HG03159 (cell line): ENCODE measurements around the gene PEX14.

ENCODE experiments used
- ATAC-seq: cut with Tn5 transposase; IDR thresholded peaks from one replicate; pipeline ENCODE4 v1.9.1; 2021; ENCODE audit warnings: mild to moderate bottlenecking, moderate library complexity; ENCODE audit not compliant: unreplicated experiment

The PEX14 gene

DNA sequence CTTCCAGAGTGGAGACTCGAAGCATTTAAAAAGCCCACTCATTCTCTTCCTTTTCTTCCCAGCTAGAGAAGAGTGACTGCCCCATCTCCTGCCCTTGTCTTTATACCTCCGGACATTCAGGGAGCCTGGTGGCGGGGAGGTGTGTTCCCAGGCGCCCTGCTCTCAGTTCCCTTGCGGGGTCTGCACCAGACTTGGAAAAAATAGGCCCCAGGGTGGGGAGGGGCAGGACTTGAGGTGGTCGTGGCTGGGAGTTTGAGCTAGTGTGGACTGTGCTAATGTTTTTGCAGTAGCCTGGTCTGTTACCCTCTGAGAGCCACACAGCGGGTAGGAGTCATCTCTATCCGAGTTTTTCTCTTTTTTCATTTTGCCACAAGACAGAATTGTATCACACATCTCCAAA is 139.1 kb downstream of the PEX14 start:
- ATAC-seq: no peak

DNA sequence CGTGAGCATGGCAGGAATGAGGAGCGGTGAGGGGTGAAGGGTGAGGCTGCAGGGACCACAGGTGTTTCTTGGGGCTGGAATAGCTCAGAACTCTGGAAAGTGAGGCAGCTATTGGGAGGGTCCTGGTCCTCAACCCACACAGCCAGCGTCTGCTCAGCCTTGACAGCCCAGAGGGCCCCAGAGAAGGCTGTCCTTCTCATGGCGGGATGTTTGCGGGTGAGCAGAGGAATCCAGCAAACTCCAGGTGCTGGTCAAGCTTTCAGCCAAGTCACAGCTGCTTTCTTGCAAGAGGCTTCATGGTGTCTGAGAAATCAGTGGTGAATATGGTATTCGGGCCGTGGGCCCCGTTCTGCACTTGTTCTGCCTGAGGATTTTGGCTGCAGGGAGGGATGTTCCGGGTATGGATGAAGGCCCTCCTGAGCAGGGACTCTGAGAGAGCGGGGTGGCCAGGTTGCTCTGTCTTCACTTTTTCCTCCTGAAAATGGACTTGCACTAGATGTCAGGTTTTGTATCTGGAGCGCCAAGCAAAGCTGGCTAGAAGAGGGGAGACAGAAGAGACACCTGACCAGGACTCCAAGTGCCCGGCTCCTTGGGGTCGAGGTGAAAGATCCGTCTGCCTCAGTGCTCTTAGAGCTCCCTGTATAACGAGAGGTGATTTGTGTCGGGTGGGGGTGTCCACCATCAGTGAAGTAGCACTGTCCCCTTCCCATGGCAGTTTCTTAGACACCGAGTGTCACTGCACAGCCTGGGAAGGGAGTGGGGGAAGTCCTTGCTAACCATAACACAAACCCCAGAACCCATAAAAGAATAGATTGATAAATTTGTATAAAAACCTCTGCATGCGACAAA is 139.9 kb downstream of the PEX14 start:
- no peak for ATAC-seq

- no peak for ATAC-seq
Measured at GRCh38 chr1:10615332-10615731, 140.6 kb downstream of the PEX14 start.

DNA sequence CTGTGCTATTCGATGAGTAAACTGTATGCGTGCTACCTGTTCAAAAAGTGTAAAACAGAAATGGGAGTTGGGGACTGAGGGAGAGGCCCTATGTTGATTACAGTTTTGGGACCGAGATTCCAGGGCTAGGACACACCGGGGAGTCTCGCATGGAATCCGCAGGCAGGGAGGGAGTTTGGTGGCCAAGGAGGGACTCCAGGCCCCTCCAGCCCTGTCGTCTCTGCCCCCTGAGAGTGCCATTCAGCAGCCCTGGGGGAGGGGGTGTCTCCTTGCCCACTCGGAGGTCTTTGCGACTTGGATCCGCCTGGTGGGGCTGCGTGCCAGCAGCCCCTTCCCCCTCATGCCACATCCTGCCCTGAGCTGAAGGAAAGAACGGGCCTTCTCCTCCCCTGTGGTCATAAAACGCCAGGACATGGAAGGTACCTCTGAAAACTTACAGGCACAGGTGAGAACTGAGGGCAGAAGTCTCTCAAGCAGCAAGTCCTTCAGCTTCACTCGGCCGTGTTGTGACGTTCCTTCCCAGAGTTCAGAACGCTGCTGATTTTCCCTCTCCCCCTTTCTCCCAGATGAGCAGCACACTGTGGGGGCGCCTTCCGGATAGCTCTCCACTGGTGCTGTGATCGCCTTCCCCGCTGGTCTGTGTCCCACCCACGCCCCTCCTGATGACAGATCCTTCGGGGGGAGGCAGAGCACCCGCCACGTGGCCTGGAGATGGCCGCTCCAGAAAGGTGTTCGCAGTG is 141.4 kb downstream of the PEX14 start:
- ATAC-seq: no peak

GRCh38 chr1:10616696-10617095 is 141.9 kb downstream of the PEX14 start:
- ATAC-seq: no peak

GRCh38 chr1:10617318-10617717 is 142.6 kb downstream of the PEX14 start:
- no peak for ATAC-seq

DNA sequence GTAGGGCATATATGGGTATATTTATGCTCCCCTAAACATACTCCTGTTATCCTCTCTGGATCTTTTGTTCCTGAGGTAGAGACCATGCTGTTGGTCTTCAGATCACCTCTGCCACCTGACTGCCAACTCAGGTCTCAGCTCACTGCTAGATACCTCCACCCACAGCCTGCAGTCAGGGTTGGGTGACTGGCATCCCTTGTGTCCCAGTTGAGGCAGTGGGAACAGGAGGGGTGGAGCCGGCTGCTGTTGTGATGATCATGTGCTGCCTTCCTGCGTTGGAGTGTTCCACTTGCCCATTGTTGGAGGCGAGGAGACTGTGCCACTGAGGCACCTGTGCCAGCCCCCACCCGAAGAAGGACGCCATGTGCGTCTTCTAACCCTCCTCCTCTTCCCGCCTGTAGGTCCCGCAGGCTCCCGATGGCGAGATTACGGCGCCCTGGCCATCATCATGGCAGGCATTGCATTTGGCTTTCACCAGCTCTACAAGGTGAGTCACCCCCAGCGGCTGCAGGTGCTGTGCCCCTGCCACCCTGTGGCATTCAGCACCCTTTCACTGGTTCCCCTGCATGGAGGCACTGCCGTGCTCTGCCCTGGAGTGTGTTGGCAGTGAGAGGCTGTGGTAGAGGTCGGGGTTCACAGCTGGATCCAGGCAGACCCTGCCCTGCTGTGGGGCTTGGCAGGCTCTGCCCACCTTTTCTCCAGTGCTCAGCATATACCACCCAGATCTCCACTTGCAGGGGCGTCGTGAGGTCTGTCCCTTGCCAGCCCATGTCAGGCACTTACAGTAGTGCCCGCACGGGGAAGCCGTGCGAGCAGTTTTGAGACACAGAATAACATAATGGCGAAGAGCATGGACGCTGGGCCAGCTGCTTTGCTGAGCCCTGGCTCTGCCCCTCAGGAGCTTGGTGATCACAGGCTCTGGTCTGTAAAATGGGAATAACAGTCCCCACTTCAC is 143.5 kb downstream of the PEX14 start:
- no peak for ATAC-seq

DNA sequence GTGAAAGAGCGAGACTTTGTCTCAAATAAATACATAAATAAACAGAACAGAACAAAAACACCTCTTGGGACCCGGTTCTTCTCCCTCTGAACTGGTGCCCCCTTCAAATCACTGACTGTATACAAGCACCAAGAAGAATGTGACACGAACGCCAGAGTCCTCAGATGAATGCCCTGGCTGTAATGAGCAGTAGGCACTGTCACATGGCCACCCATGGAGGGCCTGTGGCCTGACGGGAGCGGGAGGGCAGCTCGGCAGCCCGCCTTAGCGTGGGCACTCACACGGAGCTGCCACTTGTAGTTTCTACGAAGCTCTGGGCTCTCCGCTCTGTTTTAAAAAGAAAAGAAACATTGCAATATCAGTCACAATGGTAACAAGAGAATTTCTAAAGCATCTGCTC is 146.0 kb downstream of the PEX14 start:
- no peak for ATAC-seq

DNA sequence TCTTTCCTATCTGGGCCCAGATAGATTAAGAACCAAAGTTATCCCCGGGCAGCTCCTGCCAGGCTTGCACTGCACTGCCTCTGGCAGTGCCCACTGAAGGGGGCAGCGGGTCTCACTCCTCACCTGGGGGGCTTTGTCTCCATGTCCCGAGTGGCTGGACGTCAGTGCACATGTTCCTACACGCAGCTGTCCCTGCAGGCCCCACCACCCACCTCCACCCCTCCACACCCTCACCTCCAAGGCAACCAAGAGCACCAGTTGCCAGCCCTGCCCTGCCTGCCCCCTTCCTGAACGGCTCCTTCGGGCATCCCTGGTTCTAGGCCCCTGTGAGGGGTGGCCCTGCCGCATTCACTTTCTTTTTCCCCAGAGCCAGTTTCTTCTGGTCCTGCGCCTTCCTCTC is 147.2 kb downstream of the PEX14 start:
- ATAC-seq: no peak

GRCh38 chr1:10622910-10623685 is 148.3 kb downstream of the PEX14 start:
- ATAC-seq: no peak

- ATAC-seq: no peak
Measured at GRCh38 chr1:10623686-10624145, 149.0 kb downstream of the PEX14 start.

- ATAC-seq: no peak
Measured at GRCh38 chr1:10624256-10625050, 149.7 kb downstream of the PEX14 start.

DNA sequence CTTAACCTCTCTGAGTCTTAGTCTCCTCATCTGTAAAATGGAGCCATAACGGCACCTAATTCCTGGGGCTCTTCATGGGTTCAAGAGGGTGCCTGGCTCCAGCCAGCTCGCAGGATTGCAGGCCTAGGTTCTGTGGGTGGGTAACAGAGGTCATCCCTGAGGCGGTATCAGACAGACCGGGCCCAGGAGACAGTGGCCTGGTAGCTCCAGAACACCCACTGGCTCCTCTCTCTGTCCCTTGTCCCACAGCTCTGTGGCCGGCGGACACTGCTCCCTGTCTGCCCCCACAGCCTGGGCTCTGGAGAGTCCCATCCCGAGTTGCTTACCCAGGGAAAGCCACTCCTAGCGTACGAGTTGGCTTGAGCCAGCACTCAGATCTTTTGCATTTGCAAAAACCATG is 150.3 kb downstream of the PEX14 start:
- ATAC-seq: no peak

DNA sequence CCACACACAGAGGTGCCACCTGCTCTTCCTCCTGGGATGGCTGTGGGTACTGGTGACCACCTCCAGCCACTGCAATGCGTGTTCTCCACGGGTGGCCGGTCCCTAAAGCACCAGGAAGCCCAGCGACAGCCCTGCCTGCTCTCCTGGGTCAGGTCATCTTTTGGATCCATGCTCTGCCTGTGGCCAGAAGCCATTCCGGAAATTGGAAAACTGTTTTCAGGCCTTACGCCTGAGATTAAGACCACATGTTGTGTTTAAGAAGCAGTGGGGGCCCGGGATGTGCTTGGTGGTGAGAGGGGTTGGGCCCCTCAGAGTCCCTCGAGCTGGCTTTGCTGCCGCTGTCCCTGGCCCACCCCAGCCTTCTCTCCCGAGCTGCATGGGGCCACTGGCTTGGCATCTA is 150.8 kb downstream of the PEX14 start:
- ATAC-seq: no peak

DNA sequence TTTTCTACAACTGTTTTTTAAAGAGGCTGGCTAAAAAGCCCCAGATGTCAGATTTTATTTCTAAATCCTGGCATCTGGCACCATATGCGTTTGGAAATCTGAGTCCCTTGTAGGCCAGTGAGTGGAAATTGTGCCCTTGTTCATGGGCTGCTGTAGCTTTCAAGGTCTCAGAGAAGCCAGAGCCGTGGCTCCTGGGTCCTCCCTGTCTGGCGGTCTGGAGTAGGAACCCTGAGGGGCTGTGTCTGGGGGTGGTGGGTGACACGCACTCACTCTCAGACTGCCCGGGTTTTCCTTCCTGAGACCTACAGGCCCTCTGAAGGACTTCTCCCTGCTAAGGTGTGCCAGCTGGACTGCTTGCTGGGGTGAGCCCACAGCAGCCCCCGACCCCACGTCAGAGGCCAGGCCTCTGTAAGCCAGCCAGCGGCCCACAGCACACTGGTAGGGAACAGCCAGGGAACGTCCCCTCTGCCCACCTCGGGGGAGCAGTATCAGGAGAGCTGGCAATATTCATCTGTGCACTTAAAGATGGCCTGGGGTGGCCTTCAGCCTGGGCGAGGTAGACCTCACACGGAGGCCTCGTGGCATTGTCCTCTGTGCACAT is 151.5 kb downstream of the PEX14 start:
- no peak for ATAC-seq

DNA sequence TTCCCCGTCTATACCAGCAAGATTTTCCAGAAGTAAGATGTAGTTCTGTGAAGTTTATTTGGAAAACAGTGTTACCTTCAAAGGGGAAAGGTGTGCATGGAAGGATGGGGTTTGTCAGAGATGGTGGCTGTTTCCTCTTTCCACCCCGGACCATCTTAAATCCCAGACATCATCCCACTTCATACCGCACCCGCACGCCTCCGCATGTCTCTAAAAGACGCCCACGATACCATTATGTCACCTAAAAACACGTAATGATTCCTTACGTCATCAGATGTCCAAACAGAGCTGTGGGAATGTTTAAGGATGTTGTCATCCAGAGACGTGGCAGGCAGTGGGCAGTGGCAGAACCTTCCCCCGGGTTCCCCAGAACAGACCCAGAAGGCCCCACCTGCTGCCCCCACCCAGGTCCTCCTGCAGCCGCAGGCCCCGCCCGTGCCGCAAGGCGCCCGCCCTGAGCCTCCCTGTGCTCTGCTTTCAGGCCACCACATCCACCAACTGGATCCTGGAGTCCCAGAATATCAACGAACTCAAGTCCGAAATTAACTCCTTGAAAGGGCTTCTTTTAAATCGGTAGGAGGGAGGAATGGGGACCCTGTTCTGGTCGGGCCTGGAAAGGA is 152.2 kb downstream of the PEX14 start:
- no peak for ATAC-seq

- no peak for ATAC-seq
Measured at GRCh38 chr1:10628685-10629084, 153.9 kb downstream of the PEX14 start.

GRCh38 chr1:10629091-10629815 is 154.5 kb downstream of the PEX14 start:
- no peak for ATAC-seq
